GM12878 (cell line): ENCODE measurements around the gene CRTC1.

Source experiments
- CHD1 ChIP-seq: IDR thresholded peaks from 2 replicates; pipeline ENCODE4 v1.6.1; 2012; ENCODE audit warnings: low read depth, low read length, improper control_type of control experiment
- IRF4 ChIP-seq: IDR thresholded peaks from 2 replicates; pipeline ENCODE4 v1.6.1; 2011; ENCODE audit warnings: low read depth, low read length
- NRF1 ChIP-seq: conservative IDR thresholded peaks from 2 replicates; pipeline ENCODE4 v1.6.1; 2011; ENCODE audit warnings: mild to moderate bottlenecking, low read depth, low read length, improper control_type of control experiment
- POLR2A ChIP-seq: IDR thresholded peaks from 2 replicates; pipeline ENCODE4 v1.6.1; 2011; ENCODE audit warnings: low read depth, mild to moderate bottlenecking, low read length
- REST ChIP-seq: IDR thresholded peaks from 2 replicates; pipeline ENCODE4 v1.6.1; 2012; ENCODE audit warnings: mild to moderate bottlenecking, low read depth, low read length
- ZNF274 ChIP-seq: IDR thresholded peaks from one replicate; pipeline ENCODE4 v1.8.0; 2011; ENCODE audit not compliant: insufficient read length, insufficient read depth

- no peak for TF ChIP-seq ZNF274
- no peak for TF ChIP-seq IRF4
- no peak for TF ChIP-seq CHD1
- no peak for TF ChIP-seq POLR2A
- TF ChIP-seq NRF1 = no peak
- TF ChIP-seq REST = no peak
Measured at GRCh38 chr19:18716857-18717256, 33.4 kb downstream of the CRTC1 start.
